Measurements from ENCODE around the gene LRBA. TPM values are rescaled to one million over a fixed set of nuclear protein-coding genes. Genes with fewer than 3 reads are reported as not detected.
"Not testable (repeated sequence)": the region's sequence is repeated elsewhere in the genome, so short reads cannot be mapped to it uniquely, and the experiment has no call there.

LRBA gene
- total and polyA plus RNA-seq, 2 donors (not counting 3 experiments of a cell fraction or from before 2014, with no cell fraction given): 18.0 to 35.1 TPM

GRCh38 chr4:150540536-150540935, 474.5 kb downstream of the LRBA start:
- FAIRE-seq (no peak), DNase-seq (ENCODE audit: low read depth, low spot score) (no peak)
- Histone ChIP-seq H3K4me2 (ENCODE audit: insufficient read depth, low read length) (no peak overlapping the region), H3K9me3 (replicated peaks; ENCODE audit: control insufficient read depth, insufficient read depth, low read length) (no peaks in the 10 kb centered on the region), H3K4me3 (replicated peaks in 1 of 3; ENCODE audit: insufficient read depth in 1 of 3, low read depth in 1 of 3, low read length in 3 of 3) (no peak overlapping the region), H3K9me1 (replicated peaks; ENCODE audit: control insufficient read depth, extremely low read depth, insufficient read depth, low read length) (no peaks in the 10 kb centered on the region), H3K36me3 (ENCODE audit: control insufficient read depth in 2 of 2, extremely low read depth in 1 of 2, insufficient read depth in 2 of 2, low read length in 2 of 2) (no peaks in the 10 kb centered on the region), H3K27me3 (ENCODE audit: control insufficient read depth in 2 of 2, insufficient read depth in 2 of 2, low read length in 2 of 2) (no peaks in the 10 kb centered on the region), H3K79me2 (ENCODE audit: control insufficient read depth, insufficient read depth, low read length) (no peaks in the 10 kb centered on the region), H2AFZ (ENCODE audit: low read depth, low read length) (no peak overlapping the region), H3K4me1 (ENCODE audit: control insufficient read depth, extremely low read depth, insufficient read depth, low read length) (no peaks in the 10 kb centered on the region), H4K20me1 (replicated peaks; ENCODE audit: control insufficient read depth, extremely low read depth, insufficient read depth, low read length) (no peaks in the 10 kb centered on the region), H3K27ac (ENCODE audit: insufficient read depth, low read depth, low read length) (no peak overlapping the region), H3K9ac (replicated peaks; ENCODE audit: extremely low read depth, insufficient read depth, low read length) (no peak overlapping the region)
- no peak for TF ChIP-seq POLR2AphosphoS5 (IDR thresholded peaks at IDR 0.05; ENCODE audit: insufficient read depth, low read depth, low read length)
- TF ChIP-seq GATA2 (IDR thresholded peaks at IDR 0.05; ENCODE audit: insufficient read depth, insufficient read length, low read depth, low read length): no peak
- no peak for TF ChIP-seq POLR2A (IDR thresholded peaks at IDR 0.05; ENCODE audit: low read depth, low read length)
- TF ChIP-seq EZH2 (IDR thresholded peaks at IDR 0.05; ENCODE audit: borderline replicate concordance, low read depth, low read length, severe bottlenecking): no peak
- no peak for TF ChIP-seq FOS (IDR thresholded peaks at IDR 0.05; ENCODE audit: borderline replicate concordance, insufficient read depth, low read length)
- no peak for TF ChIP-seq JUN (IDR thresholded peaks at IDR 0.05; ENCODE audit: borderline replicate concordance, insufficient read depth, insufficient read length, low read depth)
- TF ChIP-seq MYC (IDR thresholded peaks at IDR 0.05; ENCODE audit: low read depth, low read length): no peak
- TF ChIP-seq MAX (IDR thresholded peaks at IDR 0.05; ENCODE audit: insufficient read depth, insufficient read length): no peak
- no peak for TF ChIP-seq CTCF (IDR thresholded peaks at IDR 0.05; ENCODE audit: extremely low read depth in 1 of 2, insufficient read depth in 1 of 2, low read depth in 1 of 2, low read length in 2 of 2)
- BruUV-seq (replicated peaks): no TSS peak
- POLR2A ChIA-PET: no interaction called here
- CTCF ChIA-PET: interaction anchor here (1.1 to 2.0 kb wide), 4 partner anchors 9 to 242 kb away, joined by 3 to 11 read pairs (median 5); no protein-coding TSS in a partner anchor
- intact Hi-C loops (cut with micrococcal nuclease) (no loop called here), dilution Hi-C loops (cut with MboI; ENCODE audit: extremely low pct_ligation_motif_present, low sequenced_read_pairs) (no loop called here)

- intact Hi-C loops (cut with micrococcal nuclease); H2AFZ ChIP-seq (ENCODE audit: low read depth, low read length); H3K9ac ChIP-seq (replicated peaks; ENCODE audit: extremely low read depth, insufficient read depth, low read length); H3K9me1 ChIP-seq (replicated peaks; ENCODE audit: control insufficient read depth, extremely low read depth, insufficient read depth, low read length); POLR2A ChIA-PET; H3K27ac ChIP-seq (ENCODE audit: insufficient read depth, low read depth, low read length); FAIRE-seq; H3K9me3 ChIP-seq (replicated peaks; ENCODE audit: control insufficient read depth, insufficient read depth, low read length); H3K36me3 ChIP-seq (ENCODE audit: control insufficient read depth in 2 of 2, extremely low read depth in 1 of 2, insufficient read depth in 2 of 2, low read length in 2 of 2); dilution Hi-C loops (cut with MboI; ENCODE audit: extremely low pct_ligation_motif_present, low sequenced_read_pairs); H3K4me1 ChIP-seq (ENCODE audit: control insufficient read depth, extremely low read depth, insufficient read depth, low read length); H3K79me2 ChIP-seq (ENCODE audit: control insufficient read depth, insufficient read depth, low read length); H3K4me3 ChIP-seq (replicated peaks in 1 of 3; ENCODE audit: insufficient read depth in 1 of 3, low read depth in 1 of 3, low read length in 3 of 3); BruUV-seq (replicated peaks); H3K4me2 ChIP-seq (ENCODE audit: insufficient read depth, low read length); DNase-seq (ENCODE audit: low read depth, low spot score); H3K27me3 ChIP-seq (ENCODE audit: control insufficient read depth in 2 of 2, insufficient read depth in 2 of 2, low read length in 2 of 2); H4K20me1 ChIP-seq (replicated peaks; ENCODE audit: control insufficient read depth, extremely low read depth, insufficient read depth, low read length): not testable (repeated sequence)
- CTCF ChIA-PET: interaction anchor here (1.0 kb wide), 1 partner anchor 21 kb away, joined by 5 read pairs; no protein-coding TSS in a partner anchor
Measured at GRCh38 chr4:150537911-150538310, 477.2 kb downstream of the LRBA start.
